ENCODE results near the gene TMEM120B.

DNA sequence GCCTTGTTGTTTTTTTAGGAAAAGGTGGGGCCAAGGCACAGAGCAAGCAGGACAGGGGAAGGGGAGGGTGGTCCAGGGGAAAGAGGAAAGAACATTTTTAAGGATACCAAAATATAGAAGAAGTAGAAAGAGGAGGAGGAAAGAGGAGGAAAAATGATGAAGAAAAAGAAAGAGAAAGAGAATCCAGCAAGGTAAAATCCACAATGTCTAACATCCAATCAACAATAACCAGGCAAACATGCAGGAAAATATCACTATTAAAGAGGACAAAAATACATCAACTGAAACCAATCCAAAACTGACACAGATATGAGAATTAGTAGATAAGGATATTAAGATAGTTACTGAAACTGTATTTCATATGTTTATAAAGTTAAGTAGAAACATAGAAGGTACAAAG lies 7.0 kb upstream of the TMEM120B start:
- no peak for TF ChIP-seq ZNF624 (tag by site-specific recombination; IDR thresholded peaks at IDR 0.05)
- TF ChIP-seq, protein P1, sequence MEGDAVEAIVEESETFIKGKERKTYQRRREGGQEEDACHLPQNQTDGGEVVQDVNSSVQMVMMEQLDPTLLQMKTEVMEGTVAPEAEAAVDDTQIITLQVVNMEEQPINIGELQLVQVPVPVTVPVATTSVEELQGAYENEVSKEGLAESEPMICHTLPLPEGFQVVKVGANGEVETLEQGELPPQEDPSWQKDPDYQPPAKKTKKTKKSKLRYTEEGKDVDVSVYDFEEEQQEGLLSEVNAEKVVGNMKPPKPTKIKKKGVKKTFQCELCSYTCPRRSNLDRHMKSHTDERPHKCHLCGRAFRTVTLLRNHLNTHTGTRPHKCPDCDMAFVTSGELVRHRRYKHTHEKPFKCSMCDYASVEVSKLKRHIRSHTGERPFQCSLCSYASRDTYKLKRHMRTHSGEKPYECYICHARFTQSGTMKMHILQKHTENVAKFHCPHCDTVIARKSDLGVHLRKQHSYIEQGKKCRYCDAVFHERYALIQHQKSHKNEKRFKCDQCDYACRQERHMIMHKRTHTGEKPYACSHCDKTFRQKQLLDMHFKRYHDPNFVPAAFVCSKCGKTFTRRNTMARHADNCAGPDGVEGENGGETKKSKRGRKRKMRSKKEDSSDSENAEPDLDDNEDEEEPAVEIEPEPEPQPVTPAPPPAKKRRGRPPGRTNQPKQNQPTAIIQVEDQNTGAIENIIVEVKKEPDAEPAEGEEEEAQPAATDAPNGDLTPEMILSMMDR (tag by site-specific recombination; IDR thresholded peaks at IDR 0.05): no peak
- TF ChIP-seq, protein P2, sequence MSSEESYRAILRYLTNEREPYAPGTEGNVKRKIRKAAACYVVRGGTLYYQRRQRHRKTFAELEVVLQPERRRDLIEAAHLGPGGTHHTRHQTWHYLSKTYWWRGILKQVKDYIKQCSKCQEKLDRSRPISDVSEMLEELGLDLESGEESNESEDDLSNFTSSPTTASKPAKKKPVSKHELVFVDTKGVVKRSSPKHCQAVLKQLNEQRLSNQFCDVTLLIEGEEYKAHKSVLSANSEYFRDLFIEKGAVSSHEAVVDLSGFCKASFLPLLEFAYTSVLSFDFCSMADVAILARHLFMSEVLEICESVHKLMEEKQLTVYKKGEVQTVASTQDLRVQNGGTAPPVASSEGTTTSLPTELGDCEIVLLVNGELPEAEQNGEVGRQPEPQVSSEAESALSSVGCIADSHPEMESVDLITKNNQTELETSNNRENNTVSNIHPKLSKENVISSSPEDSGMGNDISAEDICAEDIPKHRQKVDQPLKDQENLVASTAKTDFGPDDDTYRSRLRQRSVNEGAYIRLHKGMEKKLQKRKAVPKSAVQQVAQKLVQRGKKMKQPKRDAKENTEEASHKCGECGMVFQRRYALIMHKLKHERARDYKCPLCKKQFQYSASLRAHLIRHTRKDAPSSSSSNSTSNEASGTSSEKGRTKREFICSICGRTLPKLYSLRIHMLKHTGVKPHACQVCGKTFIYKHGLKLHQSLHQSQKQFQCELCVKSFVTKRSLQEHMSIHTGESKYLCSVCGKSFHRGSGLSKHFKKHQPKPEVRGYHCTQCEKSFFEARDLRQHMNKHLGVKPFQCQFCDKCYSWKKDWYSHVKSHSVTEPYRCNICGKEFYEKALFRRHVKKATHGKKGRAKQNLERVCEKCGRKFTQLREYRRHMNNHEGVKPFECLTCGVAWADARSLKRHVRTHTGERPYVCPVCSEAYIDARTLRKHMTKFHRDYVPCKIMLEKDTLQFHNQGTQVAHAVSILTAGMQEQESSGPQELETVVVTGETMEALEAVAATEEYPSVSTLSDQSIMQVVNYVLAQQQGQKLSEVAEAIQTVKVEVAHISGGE (tag by site-specific recombination; conservative IDR thresholded peaks at IDR 0.05; ENCODE audit: low read depth): no peak
- TF ChIP-seq, protein P3, sequence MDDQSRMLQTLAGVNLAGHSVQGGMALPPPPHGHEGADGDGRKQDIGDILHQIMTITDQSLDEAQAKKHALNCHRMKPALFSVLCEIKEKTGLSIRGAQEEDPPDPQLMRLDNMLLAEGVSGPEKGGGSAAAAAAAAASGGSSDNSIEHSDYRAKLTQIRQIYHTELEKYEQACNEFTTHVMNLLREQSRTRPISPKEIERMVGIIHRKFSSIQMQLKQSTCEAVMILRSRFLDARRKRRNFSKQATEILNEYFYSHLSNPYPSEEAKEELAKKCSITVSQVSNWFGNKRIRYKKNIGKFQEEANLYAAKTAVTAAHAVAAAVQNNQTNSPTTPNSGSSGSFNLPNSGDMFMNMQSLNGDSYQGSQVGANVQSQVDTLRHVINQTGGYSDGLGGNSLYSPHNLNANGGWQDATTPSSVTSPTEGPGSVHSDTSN (CRISPR knock-in tag; IDR thresholded peaks at IDR 0.05): no peak

All from HEK293 (cell line).